ENCODE data around the gene PAPOLB. TPM values are rescaled to one million over a fixed set of nuclear protein-coding genes. Genes with fewer than 3 reads are reported as not detected.

Gene PAPOLB
- total and polyA plus RNA-seq, 10 of the 15 experiments (the other 5 are each of a cell fraction or from before 2014, with no cell fraction given) = 0.01 TPM; not detected in 9

DNA sequence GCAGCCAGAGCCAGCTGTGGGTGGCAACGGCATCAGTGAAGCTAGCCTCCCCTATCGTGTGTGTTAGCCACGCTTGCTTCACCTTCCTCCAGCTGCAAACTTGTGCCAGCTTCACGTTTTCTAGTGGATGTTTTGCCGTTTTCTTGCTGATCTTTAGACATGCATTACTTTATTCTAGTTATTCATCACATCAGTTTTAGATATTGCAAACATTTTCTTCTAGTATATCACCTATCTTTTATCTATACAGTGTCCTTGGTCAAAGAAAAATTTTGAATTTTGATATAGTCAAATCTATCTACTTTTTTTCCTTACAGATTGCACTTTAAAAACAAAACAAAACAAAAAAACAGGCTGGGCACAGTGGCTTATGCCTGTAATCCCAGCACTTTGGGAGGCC, 6.7 kb upstream of the PAPOLB start:
- no peaks in the 10 kb centered on the region for H3K79me2 ChIP-seq (ENCODE audit: control insufficient read depth, insufficient read depth, low read length)
- no peak overlapping the region for H3K4me2 ChIP-seq (ENCODE audit: control insufficient read depth, insufficient read depth)
- WGBS (ENCODE audit: insufficient coverage, insufficient replicate concordance, low lambda C conversion rate, missing lambda C conversion rate) = 37% methylated on average over 5 of the region's 5 CpGs
- no peaks in the 10 kb centered on the region for H3K4me1 ChIP-seq (ENCODE audit: control insufficient read depth, insufficient read depth, low read length)
- SMC1A ChIA-PET (ENCODE audit: uncharacterized antibody, unreplicated experiment) = interaction anchor here (1.6 kb wide), 1 partner anchor 219 kb away, joined by 5 read pairs; no protein-coding TSS in a partner anchor
- H3K36me3 ChIP-seq (ENCODE audit: control insufficient read depth in 2 of 2, insufficient read depth in 2 of 2, low read length in 1 of 2) = no peaks in the 10 kb centered on the region
- intact Hi-C loops (cut with micrococcal nuclease; ENCODE audit: unreplicated experiment) = no loop called here
- no peak for DNase-seq (ENCODE audit: low read depth, low spot score)
- ATAC-seq = no peak
- no peaks in the 10 kb centered on the region for H4K20me1 ChIP-seq (ENCODE audit: control insufficient read depth, insufficient read depth)
- H3K9ac ChIP-seq (ENCODE audit: control insufficient read depth, insufficient read depth, low read length) = no peak overlapping the region
- in situ Hi-C loops (cut with MboI) = no loop called here
- H2AFZ ChIP-seq (ENCODE audit: control insufficient read depth, low read depth, low read length) = no peak overlapping the region
- H3K27me3 ChIP-seq (replicated peaks in 1 of 2; ENCODE audit: control insufficient read depth in 2 of 2, insufficient read depth in 2 of 2, low read length in 1 of 2) = no peaks in the 10 kb centered on the region; a peak in 1 of 4 replicates
- CTCF ChIA-PET = interaction anchor here (0.9 kb wide), 1 partner anchor 217 kb away, joined by 3 read pairs; no protein-coding TSS in a partner anchor
- TF ChIP-seq ATF7 (IDR thresholded peaks at IDR 0.05; ENCODE audit: low read depth) = no peak
- no peak for FAIRE-seq
- no peak overlapping the region for H3K4me3 ChIP-seq
- POLR2A ChIA-PET = no interaction called here
- H3K27ac ChIP-seq (ENCODE audit: control insufficient read depth, insufficient read depth) = no peak overlapping the region
- RAD21 ChIA-PET (ENCODE audit: unreplicated experiment) = no interaction called here
- no TSS peak for BruUV-seq (replicated peaks)
- no peaks in the 10 kb centered on the region; the same call in 2 of the 3 replicates for H3K9me3 ChIP-seq (replicated peaks; ENCODE audit: control insufficient read depth, insufficient read depth, low read length)

DNA sequence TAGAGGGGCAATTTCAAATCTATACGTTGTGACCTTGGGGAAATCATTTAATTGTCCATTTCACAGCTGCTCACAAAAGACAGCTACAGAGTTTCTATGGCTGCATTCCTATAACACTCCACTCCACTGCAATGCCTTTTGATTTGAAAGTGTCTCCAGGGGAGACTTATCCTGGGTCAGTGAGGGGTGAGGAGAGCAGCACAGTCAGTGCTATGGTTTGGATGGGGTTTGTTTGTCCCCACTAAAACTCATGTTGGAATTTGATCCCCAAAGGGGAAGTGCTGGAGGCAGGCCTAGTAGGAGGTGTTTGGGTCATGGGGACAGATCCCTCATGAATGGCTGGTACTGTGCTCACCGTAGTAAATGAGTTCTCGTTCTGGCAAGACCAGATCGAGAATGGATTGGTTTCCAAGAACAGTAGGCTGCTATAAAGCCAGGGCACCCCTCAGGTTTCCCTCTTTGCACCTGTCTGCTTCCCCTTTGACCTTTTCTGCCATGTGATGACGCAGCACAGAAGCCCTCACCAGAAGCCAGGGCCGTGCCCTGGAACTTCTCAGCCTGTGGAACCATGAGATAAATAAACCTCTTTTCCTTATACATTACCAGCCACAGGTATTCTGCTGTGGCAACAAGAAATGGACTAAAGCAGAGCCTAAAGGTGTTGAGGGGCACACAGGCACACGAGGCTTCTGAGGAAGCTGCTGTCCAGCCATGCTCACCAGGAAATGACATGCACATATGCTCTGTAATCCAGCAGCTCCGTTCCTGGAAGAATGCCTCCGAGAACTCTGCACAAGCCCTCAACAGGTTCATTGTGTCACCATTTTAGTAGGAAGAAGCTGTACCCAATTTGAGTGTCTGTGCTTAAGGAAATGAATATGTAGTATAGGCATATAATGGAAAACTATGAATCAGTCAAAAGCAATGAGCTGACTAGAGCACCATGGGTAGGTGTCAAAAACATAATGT, 5.0 kb upstream of the PAPOLB start:
- POLR2A ChIA-PET = no interaction called here
- DNase-seq (ENCODE audit: low read depth, low spot score) (no peak), ATAC-seq (no peak), FAIRE-seq (no peak)
- no peak overlapping the region for H3K4me3 ChIP-seq
- in situ Hi-C loops (cut with MboI) (no loop called here), intact Hi-C loops (cut with micrococcal nuclease; ENCODE audit: unreplicated experiment) (no loop called here)
- WGBS (ENCODE audit: insufficient coverage, insufficient replicate concordance, low lambda C conversion rate, missing lambda C conversion rate) = 14% methylated on average over 9 of the region's 9 CpGs
- no peaks in the 10 kb centered on the region for H3K36me3 ChIP-seq (ENCODE audit: control insufficient read depth in 2 of 2, insufficient read depth in 2 of 2, low read length in 1 of 2)
- no peak overlapping the region for H3K4me2 ChIP-seq (ENCODE audit: control insufficient read depth, insufficient read depth)
- H3K79me2 ChIP-seq (ENCODE audit: control insufficient read depth, insufficient read depth, low read length) = no peaks in the 10 kb centered on the region
- RAD21 ChIA-PET (ENCODE audit: unreplicated experiment) = no interaction called here
- H3K27me3 ChIP-seq (replicated peaks in 1 of 2; ENCODE audit: control insufficient read depth in 2 of 2, insufficient read depth in 2 of 2, low read length in 1 of 2) = no peaks in the 10 kb centered on the region; a peak in 1 of 4 replicates
- no peaks in the 10 kb centered on the region for H4K20me1 ChIP-seq (ENCODE audit: control insufficient read depth, insufficient read depth)
- no TSS peak for BruUV-seq (replicated peaks)
- H2AFZ ChIP-seq (ENCODE audit: control insufficient read depth, low read depth, low read length) = no peak overlapping the region
- SMC1A ChIA-PET (ENCODE audit: uncharacterized antibody, unreplicated experiment) = no interaction called here
- H3K9ac ChIP-seq (ENCODE audit: control insufficient read depth, insufficient read depth, low read length) = no peak overlapping the region
- H3K9me3 ChIP-seq (replicated peaks; ENCODE audit: control insufficient read depth, insufficient read depth, low read length) = no peaks in the 10 kb centered on the region; the same call in 2 of the 3 replicates
- H3K4me1 ChIP-seq (ENCODE audit: control insufficient read depth, insufficient read depth, low read length) = no peaks in the 10 kb centered on the region
- H3K27ac ChIP-seq (ENCODE audit: control insufficient read depth, insufficient read depth) = no peak overlapping the region
- CTCF ChIA-PET = no interaction called here
- TF ChIP-seq POLR2AphosphoS2 (IDR thresholded peaks at IDR 0.05; ENCODE audit: low read depth, low read length) = no peak
- TF ChIP-seq NFXL1 (IDR thresholded peaks at IDR 0.05; ENCODE audit: borderline replicate concordance) = no peak
- TF ChIP-seq, protein P1, sequence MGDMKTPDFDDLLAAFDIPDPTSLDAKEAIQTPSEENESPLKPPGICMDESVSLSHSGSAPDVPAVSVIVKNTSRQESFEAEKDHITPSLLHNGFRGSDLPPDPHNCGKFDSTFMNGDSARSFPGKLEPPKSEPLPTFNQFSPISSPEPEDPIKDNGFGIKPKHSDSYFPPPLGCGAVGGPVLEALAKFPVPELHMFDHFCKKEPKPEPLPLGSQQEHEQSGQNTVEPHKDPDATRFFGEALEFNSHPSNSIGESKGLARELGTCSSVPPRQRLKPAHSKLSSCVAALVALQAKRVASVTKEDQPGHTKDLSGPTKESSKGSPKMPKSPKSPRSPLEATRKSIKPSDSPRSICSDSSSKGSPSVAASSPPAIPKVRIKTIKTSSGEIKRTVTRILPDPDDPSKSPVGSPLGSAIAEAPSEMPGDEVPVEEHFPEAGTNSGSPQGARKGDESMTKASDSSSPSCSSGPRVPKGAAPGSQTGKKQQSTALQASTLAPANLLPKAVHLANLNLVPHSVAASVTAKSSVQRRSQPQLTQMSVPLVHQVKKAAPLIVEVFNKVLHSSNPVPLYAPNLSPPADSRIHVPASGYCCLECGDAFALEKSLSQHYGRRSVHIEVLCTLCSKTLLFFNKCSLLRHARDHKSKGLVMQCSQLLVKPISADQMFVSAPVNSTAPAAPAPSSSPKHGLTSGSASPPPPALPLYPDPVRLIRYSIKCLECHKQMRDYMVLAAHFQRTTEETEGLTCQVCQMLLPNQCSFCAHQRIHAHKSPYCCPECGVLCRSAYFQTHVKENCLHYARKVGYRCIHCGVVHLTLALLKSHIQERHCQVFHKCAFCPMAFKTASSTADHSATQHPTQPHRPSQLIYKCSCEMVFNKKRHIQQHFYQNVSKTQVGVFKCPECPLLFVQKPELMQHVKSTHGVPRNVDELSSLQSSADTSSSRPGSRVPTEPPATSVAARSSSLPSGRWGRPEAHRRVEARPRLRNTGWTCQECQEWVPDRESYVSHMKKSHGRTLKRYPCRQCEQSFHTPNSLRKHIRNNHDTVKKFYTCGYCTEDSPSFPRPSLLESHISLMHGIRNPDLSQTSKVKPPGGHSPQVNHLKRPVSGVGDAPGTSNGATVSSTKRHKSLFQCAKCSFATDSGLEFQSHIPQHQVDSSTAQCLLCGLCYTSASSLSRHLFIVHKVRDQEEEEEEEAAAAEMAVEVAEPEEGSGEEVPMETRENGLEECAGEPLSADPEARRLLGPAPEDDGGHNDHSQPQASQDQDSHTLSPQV (IDR thresholded peaks at IDR 0.05) = no peak
- TF ChIP-seq HDAC6 (IDR thresholded peaks at IDR 0.05; ENCODE audit: unreplicated experiment) = no peak
- no peak for TF ChIP-seq SMC3 (IDR thresholded peaks at IDR 0.05; ENCODE audit: borderline replicate concordance, low read length)
- TF ChIP-seq TARDBP (IDR thresholded peaks at IDR 0.05; ENCODE audit: borderline replicate concordance) = no peak
- TF ChIP-seq ESRRA (IDR thresholded peaks at IDR 0.05; ENCODE audit: low read length) = no peak
- no peak for TF ChIP-seq CREB1 (IDR thresholded peaks at IDR 0.05; ENCODE audit: low read depth)

All from GM12878 (cell line).